Measurements from ENCODE around the gene CHPT1.

Gene CHPT1

GRCh38 chr12:101686176-101686575 is 11.3 kb upstream of the CHPT1 start:
- no peak for DNase-seq

- no peak for DNase-seq
Measured at GRCh38 chr12:101690544-101691098, 6.8 kb upstream of the CHPT1 start.

GRCh38 chr12:101691503-101692096 is 5.8 kb upstream of the CHPT1 start:
- DNase-seq = no peak

GRCh38 chr12:101694297-101694848 is 3.1 kb upstream of the CHPT1 start:
- no peak for DNase-seq

- DNase-seq = no peak
Measured at GRCh38 chr12:101694986-101695385, 2.5 kb upstream of the CHPT1 start.

- no peak for DNase-seq
Measured at GRCh38 chr12:101695706-101696105, 1.7 kb upstream of the CHPT1 start.

- DNase-seq = no peak
Measured at GRCh38 chr12:101696251-101697196, 916 bp upstream of the CHPT1 start.

GRCh38 chr12:101697930-101698799 is 725 bp downstream of the CHPT1 start:
- peak in 1 of 2 experiments; percentile 36 for DNase-seq

GRCh38 chr12:101698800-101699347 is 1.4 kb downstream of the CHPT1 start:
- DNase-seq = peak in 1 of 2 experiments; percentile 38

GRCh38 chr12:101700299-101700820 is 2.9 kb downstream of the CHPT1 start:
- DNase-seq = no peak

GRCh38 chr12:101703487-101703886 is 6.0 kb downstream of the CHPT1 start:
- no peak for DNase-seq

- no peak for DNase-seq
Measured at GRCh38 chr12:101706403-101706802, 9.0 kb downstream of the CHPT1 start.

- DNase-seq = no peak
Measured at GRCh38 chr12:101707131-101707782, 9.8 kb downstream of the CHPT1 start.

GRCh38 chr12:101710288-101710687 is 12.8 kb downstream of the CHPT1 start:
- no peak for DNase-seq

- DNase-seq = no peak
Measured at GRCh38 chr12:101713059-101713682, 15.7 kb downstream of the CHPT1 start.

GRCh38 chr12:101713930-101714329 is 16.5 kb downstream of the CHPT1 start:
- DNase-seq = no peak

GRCh38 chr12:101714877-101715444 is 17.5 kb downstream of the CHPT1 start:
- no peak for DNase-seq

- no peak for DNase-seq
Measured at GRCh38 chr12:101719566-101719965, 22.1 kb downstream of the CHPT1 start.

- no peak for DNase-seq
Measured at GRCh38 chr12:101720118-101720517, 22.7 kb downstream of the CHPT1 start.

- no peak for DNase-seq
Measured at GRCh38 chr12:101722392-101722791, 25.0 kb downstream of the CHPT1 start.

- no peak for DNase-seq
Measured at GRCh38 chr12:101727098-101727497, 29.7 kb downstream of the CHPT1 start.

Data from SW 1271 (cell line).